ENCODE data around the gene DENND6B.
"Not testable (repeated sequence)": the region's sequence is repeated elsewhere in the genome, so short reads cannot be mapped to it uniquely, and the experiment has no call there.

Gene DENND6B, protein sequence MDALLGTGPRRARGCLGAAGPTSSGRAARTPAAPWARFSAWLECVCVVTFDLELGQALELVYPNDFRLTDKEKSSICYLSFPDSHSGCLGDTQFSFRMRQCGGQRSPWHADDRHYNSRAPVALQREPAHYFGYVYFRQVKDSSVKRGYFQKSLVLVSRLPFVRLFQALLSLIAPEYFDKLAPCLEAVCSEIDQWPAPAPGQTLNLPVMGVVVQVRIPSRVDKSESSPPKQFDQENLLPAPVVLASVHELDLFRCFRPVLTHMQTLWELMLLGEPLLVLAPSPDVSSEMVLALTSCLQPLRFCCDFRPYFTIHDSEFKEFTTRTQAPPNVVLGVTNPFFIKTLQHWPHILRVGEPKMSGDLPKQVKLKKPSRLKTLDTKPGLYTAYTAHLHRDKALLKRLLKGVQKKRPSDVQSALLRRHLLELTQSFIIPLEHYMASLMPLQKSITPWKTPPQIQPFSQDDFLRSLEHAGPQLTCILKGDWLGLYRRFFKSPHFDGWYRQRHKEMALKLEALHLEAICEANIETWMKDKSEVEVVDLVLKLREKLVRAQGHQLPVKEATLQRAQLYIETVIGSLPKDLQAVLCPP

DNA sequence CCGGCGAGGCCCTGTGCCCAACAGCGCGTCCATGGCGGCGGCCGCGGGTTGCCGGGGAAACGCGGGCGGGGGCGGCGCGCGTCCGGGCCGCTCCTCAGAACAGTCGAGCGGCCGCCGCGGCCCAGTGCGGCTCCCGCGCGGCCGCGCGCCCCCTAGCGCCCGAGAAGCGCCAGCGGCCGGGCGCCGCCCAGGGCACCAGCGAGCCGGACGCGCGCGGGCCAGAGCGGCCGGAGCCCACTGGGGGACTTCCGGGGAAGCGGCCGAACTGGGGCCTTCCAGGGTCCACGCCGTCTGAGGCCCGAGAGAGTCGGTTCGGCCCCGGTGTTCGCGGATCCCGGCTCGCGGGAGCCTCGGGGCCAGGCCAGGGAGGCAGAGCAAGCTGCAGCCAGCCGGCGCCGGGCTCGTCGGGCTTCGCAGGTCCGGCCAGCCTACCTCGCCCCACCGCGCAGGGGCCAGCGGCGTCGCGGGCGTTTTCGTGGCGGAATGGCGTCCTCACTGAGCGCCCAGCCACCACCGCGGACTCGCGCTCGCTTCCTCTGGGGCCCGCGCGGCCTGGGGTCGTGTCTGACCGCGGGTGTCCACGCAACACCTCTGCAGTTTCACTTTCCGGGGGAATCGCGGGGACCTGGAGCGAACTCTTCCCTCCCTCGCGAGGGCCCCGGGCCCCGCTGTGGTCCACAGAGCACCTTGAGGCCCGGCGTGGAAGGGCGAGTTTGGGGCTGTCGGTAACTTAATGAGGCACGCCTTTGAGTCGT lies at the start of gene DENND6B:
TSS of gene DENND6B (minus strand) at position 57 of the 755 bp plus-strand sequence. CDS start at position 33, 24 bp downstream.
- peak; percentile 68 for DNase-seq

DNA sequence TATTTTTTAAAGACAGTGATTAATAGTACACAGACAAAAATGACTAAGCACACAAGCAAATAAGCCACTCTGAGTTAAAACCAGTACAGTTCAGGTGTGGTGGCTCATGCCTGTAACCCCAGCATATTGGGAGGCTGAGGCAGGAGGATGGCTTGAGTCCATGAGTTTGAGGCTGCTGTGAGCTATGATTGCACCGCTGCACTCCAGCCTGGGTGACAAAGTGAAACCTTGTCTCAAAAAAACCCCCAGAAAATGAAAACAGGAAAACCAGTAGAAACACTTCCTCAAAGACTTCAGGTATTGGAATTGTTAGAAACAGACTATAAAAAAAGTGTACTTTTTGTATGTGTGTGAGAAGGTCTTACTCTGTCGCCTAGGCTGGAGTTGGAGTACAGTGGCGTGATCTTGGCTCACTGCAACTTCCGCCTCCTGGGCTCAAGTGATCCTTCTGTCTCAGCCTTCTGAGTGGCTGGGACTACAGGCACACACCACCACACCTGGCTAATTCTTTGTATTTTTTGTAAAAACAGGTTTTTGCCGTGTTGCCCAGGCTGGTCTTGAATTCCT lies 49.4 kb upstream of the DENND6B start:
- no peak for DNase-seq

DNA sequence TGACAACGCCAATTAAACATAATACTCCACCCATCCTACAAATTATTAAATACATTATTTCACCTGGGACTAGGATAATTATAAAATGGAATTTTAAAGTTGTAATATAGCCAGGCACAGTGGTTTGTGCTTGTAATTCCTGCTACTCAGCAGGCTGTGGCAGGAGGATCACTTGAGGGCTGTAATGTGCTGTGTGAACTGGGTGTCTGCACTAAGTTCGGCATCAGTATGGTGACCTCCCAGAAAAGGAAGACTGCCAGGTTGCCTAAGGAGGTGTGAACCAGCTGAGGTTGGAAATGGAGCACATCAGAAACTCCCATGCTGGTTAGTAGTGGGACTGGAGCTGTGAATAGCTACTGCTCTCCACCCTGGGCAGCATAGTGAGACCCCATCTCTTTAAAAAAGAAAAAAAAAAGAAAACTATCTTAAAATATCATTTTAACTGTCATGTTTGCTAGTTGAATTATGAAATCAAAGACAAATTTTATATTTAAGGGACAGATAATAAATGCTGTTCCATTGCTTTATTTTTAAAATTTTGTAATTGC lies 44.4 kb upstream of the DENND6B start:
- no peak for DNase-seq

DNA sequence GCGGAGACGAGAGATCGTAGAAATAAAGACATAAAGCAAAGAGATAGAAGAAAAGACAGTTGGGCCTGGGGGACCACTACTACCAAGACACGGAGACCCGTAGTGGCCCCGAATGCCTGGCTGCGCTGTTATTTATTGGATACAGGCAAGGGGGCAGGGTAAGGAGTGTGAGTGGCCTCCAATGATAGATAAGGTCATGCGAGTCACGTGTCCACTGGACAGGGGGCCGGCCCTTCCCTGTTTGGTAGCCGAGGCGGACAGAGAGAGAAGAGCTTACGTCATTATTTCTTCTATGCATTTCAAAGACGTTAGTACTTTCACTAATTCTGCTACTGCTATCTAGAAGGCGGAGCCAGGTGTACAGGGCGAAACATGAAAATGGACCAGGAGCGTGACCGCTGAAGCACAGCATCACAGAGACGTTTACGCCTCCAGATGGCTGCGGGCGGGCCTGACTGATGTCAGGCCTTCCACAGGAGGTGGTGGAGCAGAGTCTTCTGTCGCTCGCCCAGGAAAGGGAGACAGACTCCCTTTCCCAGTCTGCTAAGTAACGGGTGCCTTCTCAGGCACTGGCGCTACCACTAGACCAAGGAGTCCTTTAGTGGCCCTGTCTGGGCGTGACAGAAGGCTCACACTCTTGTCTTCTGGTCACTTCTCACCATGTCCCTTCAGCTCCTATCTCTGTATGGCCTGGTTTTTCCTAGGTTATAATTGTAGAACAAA lies 41.1 kb upstream of the DENND6B start:
- no peak for DNase-seq

DNA sequence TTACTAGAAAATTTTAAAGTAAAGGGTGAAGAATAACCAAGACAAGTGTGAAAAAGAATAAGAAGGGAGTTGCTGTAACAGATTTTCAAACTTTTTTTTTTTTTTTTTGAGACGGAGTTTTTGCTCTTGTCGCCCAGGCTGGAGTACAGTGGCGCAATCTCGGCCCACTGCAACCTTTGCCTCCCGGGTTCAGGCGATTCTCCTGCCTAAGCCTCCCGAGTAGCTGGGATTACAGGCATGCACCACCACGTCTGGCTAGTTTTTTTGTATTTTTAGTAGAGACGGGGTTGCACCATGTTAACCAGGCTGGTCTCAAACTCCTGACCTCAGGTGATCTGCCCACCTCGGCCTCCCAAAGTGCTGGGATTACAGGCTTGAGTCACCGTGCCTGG lies 37.0 kb upstream of the DENND6B start:
- not testable (repeated sequence) for DNase-seq

DNA sequence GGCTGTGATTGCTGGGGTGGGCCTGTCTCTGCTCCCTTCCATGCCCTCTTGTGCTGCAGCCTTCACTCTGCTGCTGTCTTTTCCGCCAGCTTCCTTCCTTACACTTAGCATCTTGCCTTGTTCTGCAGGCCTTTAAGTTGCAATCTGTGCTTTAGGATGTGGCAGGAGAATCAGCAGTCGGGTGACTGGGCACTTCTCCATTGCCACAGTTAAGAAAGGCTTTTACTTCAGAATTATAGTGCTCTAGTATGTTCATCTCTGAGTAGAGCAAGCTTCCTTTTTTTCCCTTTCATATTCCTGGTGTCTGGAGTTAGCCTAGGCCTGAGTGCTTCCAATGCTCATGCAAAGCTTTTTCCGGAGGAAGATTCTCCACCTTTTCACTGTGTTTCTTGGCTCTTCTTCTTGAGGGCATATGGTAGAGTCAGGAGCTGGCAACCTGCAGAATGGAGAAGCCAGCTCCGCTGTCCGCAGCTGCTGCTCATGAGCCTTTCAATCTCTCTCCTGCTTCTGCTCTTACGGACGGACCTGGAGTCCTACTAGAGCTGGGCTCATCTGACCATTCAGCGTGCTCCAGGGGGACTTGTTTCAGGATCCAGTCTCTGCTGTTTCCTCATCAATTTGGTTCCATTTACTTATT lies 36.5 kb upstream of the DENND6B start:
- no peak for DNase-seq

DNA sequence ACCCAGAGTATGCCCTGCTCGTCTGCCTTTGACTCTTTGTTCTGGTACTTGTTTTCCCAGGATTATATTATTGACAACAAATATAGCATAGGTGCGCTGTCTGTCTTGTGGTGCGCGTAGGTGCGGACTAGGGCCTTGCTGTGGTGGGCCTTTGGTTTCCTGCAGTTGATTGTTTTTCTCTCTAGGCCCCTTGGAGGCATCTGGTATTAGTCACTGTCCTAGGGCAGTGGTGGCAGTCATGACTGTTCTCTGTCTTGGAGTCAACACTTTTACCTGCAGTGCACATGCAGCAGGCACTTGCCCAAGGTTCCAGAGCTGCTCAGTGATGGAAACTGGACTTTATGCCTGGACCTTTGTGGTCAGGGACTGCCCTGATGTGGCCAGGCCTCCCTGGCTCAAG lies 34.9 kb upstream of the DENND6B start:
- DNase-seq = no peak

DNA sequence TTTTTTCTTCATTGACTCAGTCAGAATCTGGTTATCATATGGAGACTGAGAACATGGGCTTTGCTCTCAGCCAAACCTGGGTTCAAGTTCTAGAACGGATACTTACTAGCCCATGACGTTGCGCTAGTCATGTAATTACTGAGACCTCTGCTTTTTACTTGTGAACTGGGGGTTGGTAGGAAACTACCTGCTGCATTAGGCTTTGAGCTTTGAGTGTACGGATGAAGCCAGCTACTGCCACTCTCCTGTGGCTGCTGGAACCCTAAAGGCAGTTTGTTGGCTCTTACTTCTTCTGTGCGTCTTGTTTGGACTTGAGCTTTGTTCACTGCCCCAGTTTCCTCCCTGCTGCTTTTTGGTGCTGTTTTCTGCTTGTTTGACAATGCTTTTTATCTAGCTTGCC lies 34.4 kb upstream of the DENND6B start:
- no peak for DNase-seq

DNA sequence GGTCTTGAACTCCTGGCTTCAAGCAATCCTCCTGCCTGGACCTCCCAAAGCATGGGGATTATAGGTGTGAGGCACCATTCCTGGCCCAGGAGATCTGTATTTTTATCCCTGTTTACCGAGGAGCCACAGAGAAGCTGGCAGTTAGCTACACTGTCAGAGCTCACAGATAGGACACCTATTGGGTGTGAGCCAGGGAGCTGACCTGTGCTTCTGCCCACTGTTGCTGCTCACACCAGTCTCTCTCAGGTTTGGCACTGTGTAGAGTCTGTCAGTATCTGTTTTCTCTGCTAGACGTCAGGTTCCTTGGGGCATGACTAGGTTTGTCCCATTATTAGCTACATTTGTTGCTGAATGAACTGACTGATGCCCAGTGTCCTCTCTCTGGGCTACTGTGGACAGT lies 33.8 kb upstream of the DENND6B start:
- no peak for DNase-seq

DNA sequence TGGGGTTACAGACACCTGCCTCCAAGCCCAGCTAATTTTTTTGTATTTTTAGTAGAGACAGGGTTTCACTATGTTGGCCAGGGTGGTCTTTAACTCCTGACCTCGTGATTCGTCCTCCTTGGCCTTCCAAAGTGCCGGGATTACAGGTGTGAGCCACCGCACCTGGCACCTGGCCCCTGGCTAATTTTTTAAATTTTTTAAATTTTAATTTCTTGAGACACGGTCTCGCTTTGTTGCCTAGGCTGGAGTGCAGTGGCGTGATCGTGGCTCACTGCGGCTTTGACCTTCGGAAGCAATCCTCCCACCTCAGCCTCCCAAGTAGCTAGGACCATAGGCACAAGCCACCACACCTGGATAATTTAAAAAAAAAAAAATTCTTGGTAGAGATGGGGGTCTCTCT lies 30.9 kb upstream of the DENND6B start:
- DNase-seq = no peak

DNA sequence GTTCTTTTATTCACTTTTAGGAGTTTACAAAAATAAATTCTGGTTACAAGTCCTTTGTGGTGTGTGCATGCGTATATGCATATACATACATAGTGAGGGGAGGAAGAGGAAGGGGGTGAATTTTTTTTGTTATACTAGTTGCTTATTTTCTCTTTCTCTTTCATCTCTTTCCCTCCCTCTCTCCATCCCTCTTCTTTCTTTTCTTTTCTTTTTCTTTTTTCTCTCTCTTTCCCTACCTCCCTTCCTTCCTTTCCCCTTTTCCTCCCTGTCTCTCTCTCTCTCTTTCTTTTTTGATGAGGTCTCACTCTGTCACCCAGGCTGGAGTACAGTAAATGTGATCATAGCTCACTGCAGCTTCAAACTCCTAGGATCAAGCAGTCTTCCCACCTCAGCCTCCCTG lies 30.4 kb upstream of the DENND6B start:
- no peak for DNase-seq

DNA sequence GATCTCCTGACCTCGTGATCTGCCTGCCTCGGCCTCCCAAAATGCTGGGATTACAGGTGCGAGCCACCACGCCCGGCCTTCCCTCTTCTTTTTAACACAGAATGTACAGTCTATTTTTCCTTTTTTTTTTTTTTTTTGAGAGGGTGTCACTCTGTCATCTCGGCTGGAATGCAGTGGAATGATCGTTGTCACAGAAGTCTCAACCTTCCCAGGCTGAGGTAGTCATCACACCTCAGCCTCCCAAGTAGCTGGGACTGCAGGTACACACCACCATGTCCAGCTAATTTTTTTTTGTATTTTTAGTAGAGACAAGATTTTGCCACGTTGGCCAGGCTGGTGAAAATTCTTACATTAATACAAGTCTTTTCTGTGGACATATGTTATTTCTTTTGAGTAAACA lies 29.4 kb upstream of the DENND6B start:
- no peak for DNase-seq

DNA sequence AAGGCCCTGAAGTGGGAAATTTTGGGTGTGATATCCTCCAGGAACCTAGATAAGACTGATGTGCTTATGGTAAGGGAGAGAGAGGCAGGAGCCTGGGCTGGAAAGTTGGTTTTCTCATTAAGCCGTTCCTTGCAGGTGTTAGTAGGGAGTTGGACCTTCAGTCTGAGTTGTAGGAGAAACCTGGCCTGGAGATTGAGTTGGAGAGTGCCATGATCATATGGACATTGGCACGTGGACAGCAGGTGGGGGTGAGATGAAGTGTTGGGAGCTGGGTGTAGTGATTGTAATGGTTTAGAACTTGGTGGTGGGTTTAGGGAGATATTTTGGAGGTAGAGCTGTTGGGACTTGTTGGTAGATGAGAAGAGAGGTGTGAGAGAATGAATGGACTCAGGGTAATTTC lies 21.2 kb upstream of the DENND6B start:
- DNase-seq = no peak

DNA sequence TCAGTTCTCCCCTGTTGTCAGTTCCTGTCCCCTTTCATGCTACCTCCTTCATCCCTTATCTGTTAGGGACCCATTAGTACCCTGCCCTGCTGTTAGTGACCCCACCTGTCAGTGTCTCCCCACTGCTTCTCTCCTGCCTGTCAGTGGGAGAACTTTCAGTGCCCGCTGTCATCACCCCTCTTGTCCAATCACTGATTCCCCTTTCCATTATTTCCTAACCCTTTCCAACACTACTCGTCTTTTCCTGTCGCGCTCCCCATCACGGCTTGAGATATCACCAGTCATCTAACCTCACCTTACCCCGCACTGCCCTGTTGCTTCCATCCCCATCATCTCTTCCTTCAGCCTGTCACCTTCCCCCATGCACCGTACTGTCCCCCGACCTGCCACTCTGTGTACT lies 20.3 kb upstream of the DENND6B start:
- no peak for DNase-seq

DNA sequence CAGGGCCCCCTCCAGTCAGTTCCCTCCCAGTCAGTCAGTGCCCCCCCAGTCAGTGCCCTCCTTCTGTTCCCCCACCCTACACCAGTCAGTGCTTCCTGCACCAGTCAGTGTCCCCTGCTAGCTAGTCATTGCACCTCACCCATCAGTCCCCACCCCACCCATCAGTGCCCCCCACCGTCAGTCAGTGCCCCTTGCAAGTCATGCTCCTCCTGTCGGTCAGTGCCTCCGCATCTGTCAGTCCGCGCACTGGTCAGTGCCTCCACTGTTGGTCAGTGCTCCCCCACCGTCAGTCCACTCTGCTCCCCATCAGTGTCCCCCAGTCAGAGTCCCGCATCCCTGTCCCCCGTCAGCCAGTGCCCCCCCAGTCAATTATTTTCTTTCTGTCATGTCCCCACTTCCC lies 19.7 kb upstream of the DENND6B start:
- DNase-seq = no peak

DNA sequence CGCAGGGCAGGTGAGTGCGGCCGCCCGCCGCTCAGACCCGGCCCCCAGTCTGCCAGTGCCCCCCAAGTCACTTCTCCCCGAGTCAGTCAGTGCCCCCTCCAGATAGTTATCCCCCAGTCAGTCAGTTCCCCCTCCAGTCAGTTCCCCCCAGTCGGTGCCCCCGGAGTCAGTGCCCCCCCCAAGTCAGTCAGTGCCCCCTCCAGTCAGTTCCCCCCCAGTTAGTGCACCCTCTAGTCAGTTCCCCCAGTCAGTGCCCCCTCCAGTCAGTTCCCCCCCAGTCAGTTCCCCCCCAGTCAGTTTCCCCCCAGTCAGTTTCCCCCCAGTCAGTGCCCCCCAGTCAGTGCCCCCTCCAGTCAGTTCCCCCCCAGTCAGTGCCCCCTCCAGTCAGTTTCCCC lies 16.7 kb upstream of the DENND6B start:
- DNase-seq = no peak

DNA sequence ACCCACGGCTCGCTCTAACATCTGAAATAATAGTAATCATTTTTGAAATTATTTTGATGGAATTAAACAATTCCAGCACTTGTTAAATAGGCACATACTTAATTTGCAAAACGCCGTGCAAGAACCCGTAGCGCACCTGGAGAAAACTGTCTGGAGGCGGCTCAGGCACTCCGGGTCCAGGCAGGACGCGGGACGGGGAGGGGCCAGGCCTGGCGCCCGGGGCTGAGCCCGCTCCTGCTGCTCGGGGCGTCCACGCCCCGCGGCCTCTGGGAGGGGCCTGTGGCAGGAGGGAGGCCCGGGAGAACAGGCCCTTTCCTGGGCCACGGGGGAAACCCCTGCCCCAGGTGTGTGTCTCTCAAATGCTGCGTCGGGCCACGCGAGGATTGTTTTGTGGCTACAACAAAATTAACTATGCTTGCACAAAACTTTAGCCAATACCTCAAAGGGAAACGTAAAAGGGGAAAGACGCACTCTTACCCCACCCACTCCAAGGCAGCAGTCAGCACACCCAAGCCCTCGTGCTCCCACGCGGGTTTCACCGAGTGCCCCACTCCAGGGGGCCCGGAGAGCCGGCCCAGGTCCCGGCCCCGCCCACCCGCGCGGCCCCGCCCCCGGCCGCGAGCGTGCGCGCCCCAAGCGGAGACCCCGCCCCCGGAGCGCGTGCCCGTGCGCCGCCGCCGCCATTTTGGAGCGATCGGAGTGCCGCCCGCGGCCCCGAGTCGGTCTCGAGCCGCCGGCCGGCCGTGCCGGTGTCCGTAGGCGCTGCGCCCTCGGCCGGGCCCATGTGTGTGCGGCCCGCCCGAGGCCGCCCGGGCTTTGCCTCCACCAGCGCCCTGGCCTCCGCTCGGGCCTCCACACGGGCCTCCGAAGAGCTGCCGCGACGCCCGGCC lies 16.1 kb upstream of the DENND6B start, which contains the start of gene PPP6R2:
TSS of gene PPP6R2 (plus strand) at position 677 of the 890 bp plus-strand sequence. CDS start 50,582 bp downstream, outside the sequence.
- peak; percentile 89 for DNase-seq

DNA sequence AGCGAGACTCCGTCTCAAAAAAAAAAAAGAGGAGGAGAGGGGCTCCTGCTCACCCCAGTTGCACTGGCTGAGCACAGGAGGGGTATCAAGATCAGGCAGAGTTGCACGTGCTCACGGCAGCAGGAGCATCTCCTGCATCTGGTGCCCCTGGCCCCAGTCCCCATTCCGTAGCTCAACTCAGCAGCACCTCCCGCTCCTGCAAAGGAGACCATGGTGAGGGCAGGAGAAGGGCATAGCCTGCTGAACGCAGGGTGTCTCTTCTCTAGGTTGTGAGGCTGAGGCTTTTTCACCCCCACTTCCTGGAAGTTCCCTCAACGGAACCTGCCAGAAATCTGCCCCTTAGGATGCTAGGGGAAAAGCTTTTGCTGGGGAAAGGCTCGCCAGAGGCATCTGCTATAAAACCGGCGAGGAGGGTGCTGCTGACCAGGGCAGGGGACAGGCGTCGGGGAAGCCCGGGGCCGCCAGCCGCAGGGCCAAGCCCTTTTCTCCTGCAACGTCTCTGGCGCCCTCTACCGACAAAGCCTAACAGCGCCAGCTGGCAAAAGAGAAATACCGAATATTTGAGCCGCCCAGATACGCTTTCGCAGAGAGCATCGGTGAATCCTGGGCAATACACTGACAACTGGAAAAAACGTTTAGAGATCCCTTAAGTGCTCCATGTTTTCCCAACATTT lies 15.3 kb upstream of the DENND6B start:
- DNase-seq = peak; percentile 89

DNA sequence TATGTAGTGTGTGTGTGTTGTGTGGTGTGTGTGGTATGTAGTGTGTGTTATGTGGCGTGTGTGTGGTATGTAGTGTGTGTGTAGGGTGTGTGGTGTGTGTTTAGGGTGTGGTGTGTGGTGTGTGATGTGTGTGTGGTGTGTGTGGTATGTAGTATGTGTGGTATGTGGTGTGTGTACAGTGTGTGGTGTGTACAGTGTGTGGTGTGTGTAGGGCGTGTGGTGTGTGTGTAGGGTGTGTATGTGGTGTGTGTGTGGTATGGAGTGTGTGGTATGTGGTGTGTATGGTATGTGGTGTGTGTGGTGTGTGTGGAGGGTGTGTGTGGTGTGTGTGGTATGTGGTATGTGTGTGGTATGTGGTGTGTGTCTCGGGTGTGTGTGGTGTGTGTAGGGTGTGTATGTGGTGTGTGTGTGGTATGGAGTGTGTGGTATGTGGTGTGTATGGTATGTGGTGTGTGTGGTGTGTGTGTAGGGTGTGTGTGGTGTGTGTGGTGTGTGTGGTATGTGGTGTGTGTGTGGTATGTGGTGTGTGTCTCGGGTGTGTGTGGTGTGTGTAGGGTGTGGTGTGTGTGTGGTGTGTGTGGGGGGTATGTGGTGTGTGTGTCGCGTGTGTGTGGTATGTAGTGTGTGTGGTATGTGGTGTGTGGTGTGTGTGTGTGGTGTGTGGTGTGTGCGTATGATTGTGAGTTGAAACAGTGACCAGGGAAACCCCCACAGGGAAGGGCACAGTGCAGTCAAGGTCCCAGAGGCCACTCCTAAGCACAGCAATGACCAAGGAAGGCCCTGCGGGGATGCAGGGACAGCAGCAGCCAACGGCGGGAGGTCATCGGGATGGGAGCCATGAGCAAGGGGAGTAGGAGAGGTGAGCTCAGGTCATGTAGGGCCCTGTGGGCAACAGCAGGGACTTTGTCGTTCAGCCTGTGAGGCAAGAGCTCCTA lies 13.4 kb upstream of the DENND6B start:
- DNase-seq = peak; percentile 41
